ENCODE measurements around the gene SLC35E1. TPM values are rescaled to one million over a fixed set of nuclear protein-coding genes. Genes with fewer than 3 reads are reported as not detected.

SLC35E1 gene
- total and polyA plus RNA-seq, 2 of the 13 experiments (the other 11 are each of a cell fraction or from before 2014, with no cell fraction given): 21.2 to 46.5 TPM

- TF ChIP-seq SKI (IDR thresholded peaks at IDR 0.05; ENCODE audit: partially characterized antibody) (no peak), ZBTB37 (CRISPR knock-in tag; IDR thresholded peaks at IDR 0.05) (no peak), MBD4 (IDR thresholded peaks at IDR 0.05; ENCODE audit: borderline replicate concordance, low read length) (no peak), KDM5B (CRISPR knock-in tag; IDR thresholded peaks at IDR 0.05; ENCODE audit: borderline replicate concordance) (0 out of 2 replicates have a peak, but pooled peaks have one; percentile 24), AGO2 (optimal IDR thresholded peaks at IDR 0.05; ENCODE audit: low read depth, low read length) (peak; percentile 81), NFRKB (IDR thresholded peaks at IDR 0.05) (no peak), RBM22 (optimal IDR thresholded peaks at IDR 0.05; ENCODE audit: low read length) (peak; percentile 55), BORCS8-MEF2B (CRISPR knock-in tag; IDR thresholded peaks at IDR 0.05) (no peak), ZFP91 (CRISPR knock-in tag; IDR thresholded peaks at IDR 0.05; ENCODE audit: borderline replicate concordance) (0 out of 2 replicates have a peak, but pooled peaks have one; percentile 14), ZNF776 (CRISPR knock-in tag; IDR thresholded peaks at IDR 0.05) (0 out of 2 replicates have a peak, but pooled peaks have one; percentile 42), ZNF724P (CRISPR knock-in tag; IDR thresholded peaks at IDR 0.05; ENCODE audit: borderline replicate concordance) (no peak), ZNF816 (CRISPR knock-in tag; IDR thresholded peaks at IDR 0.05; ENCODE audit: borderline replicate concordance) (no peak), SYNCRIP (IDR thresholded peaks at IDR 0.05; ENCODE audit: insufficient read depth, low read depth, low read length) (no peak)
- TF ChIP-seq, protein P1, sequence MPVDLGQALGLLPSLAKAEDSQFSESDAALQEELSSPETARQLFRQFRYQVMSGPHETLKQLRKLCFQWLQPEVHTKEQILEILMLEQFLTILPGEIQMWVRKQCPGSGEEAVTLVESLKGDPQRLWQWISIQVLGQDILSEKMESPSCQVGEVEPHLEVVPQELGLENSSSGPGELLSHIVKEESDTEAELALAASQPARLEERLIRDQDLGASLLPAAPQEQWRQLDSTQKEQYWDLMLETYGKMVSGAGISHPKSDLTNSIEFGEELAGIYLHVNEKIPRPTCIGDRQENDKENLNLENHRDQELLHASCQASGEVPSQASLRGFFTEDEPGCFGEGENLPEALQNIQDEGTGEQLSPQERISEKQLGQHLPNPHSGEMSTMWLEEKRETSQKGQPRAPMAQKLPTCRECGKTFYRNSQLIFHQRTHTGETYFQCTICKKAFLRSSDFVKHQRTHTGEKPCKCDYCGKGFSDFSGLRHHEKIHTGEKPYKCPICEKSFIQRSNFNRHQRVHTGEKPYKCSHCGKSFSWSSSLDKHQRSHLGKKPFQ (CRISPR knock-in tag; IDR thresholded peaks at IDR 0.05; ENCODE audit: insufficient replicate concordance): no peak
Measured at GRCh38 chr19:16516923-16517610, 55.1 kb downstream of the SLC35E1 start (continued).

Measured in HepG2 (cell line).